Measurements from ENCODE around the gene GPX3.

GPX3 gene

GRCh38 chr5:151077967-151078366 lies 57.6 kb downstream of the GPX3 start:
- no peak for TF ChIP-seq GATA3 (IDR thresholded peaks at IDR 0.05; ENCODE audit: low read depth, low read length)

All from SH-SY5Y (cell line).